ENCODE results near the gene RAI1. TPM values are rescaled to one million over a fixed set of nuclear protein-coding genes. Genes with fewer than 3 reads are reported as not detected.

The RAI1 gene
- total RNA-seq, 1 experiment from 2014 or later: 86.3 TPM

GRCh38 chr17:17679243-17679642 is 2.0 kb upstream of the RAI1 start:
- Histone ChIP-seq H3K36me3 (ENCODE audit: low read depth) (no peaks in the 10 kb centered on the region), H2AFZ (no peak overlapping the region), H3K27me3 (ENCODE audit: insufficient read depth, low read depth) (no peaks in the 10 kb centered on the region), H4K20me1 (ENCODE audit: insufficient read depth) (no peaks in the 10 kb centered on the region), H3K4me3 (no peak overlapping the region), H3K27ac (no peak overlapping the region), H3K4me1 (replicated peaks; ENCODE audit: insufficient read depth) (peaks cover 46% of the 10 kb centered on the region), H3K79me2 (ENCODE audit: low read depth) (peaks cover 27% of the 10 kb centered on the region), H3K9me2 (ENCODE audit: insufficient read depth) (no peaks in the 10 kb centered on the region), H3K4me2 (no peak overlapping the region), H3K9me3 (ENCODE audit: insufficient read depth, low read depth) (no peaks in the 10 kb centered on the region), H3F3A (ENCODE audit: insufficient read depth, low read depth) (peaks cover 40% of the 10 kb centered on the region)
- ChIA-PET CTCF (interaction anchor here (0.6 to 0.9 kb wide), 3 partner anchors 13 to 132 kb away, joined by 3 to 7 read pairs (median 5); no protein-coding TSS in a partner anchor), POLR2A (ENCODE audit: unreplicated experiment) (interaction anchor here (0.6 kb wide), 1 partner anchor 33 kb away, joined by 5 read pairs; no protein-coding TSS in a partner anchor)
- intact Hi-C loops (cut with micrococcal nuclease; ENCODE audit: unreplicated experiment): no loop called here
- no TSS peak for BruUV-seq (replicated peaks)
- DNase-seq: no peak
- no peak for TF ChIP-seq EZH2 (IDR thresholded peaks at IDR 0.05; ENCODE audit: low read depth)
- TF ChIP-seq CTCF (conservative IDR thresholded peaks at IDR 0.05): no peak

GRCh38 chr17:17679748-17680147 is 1.5 kb upstream of the RAI1 start:
- Histone ChIP-seq H3F3A (ENCODE audit: insufficient read depth, low read depth) (peaks cover 41% of the 10 kb centered on the region), H2AFZ (no peak overlapping the region), H4K20me1 (ENCODE audit: insufficient read depth) (no peaks in the 10 kb centered on the region), H3K27me3 (ENCODE audit: insufficient read depth, low read depth) (no peaks in the 10 kb centered on the region), H3K4me2 (no peak overlapping the region), H3K27ac (no peak overlapping the region), H3K4me1 (replicated peaks; ENCODE audit: insufficient read depth) (peaks cover 49% of the 10 kb centered on the region), H3K9me2 (ENCODE audit: insufficient read depth) (no peaks in the 10 kb centered on the region), H3K9me3 (ENCODE audit: insufficient read depth, low read depth) (no peaks in the 10 kb centered on the region), H3K4me3 (no peak overlapping the region), H3K36me3 (ENCODE audit: low read depth) (no peaks in the 10 kb centered on the region), H3K79me2 (ENCODE audit: low read depth) (peaks cover 32% of the 10 kb centered on the region)
- CTCF ChIA-PET: interaction anchor here (0.6 to 1.1 kb wide), 4 partner anchors 13 to 170 kb away, joined by 3 to 5 read pairs (median 3); no protein-coding TSS in a partner anchor
- no peak for TF ChIP-seq EZH2 (IDR thresholded peaks at IDR 0.05; ENCODE audit: low read depth)
- intact Hi-C loops (cut with micrococcal nuclease; ENCODE audit: unreplicated experiment): loop anchor here (2.0 kb wide), 2 partner anchors 133 to 353 kb away; no protein-coding TSS in a partner anchor
- POLR2A ChIA-PET (ENCODE audit: unreplicated experiment): interaction anchor here (0.6 kb wide), 1 partner anchor 15 kb away, joined by 6 read pairs; no protein-coding TSS in a partner anchor
- BruUV-seq (replicated peaks): no TSS peak
- no peak for DNase-seq

- DNase-seq: no peak
- no peaks in the 10 kb centered on the region for H4K20me1 ChIP-seq (ENCODE audit: insufficient read depth)
- no peaks in the 10 kb centered on the region for H3K9me2 ChIP-seq (ENCODE audit: insufficient read depth)
- no peaks in the 10 kb centered on the region for H3K9me3 ChIP-seq (ENCODE audit: insufficient read depth, low read depth)
- intact Hi-C loops (cut with micrococcal nuclease; ENCODE audit: unreplicated experiment): loop anchor here (1.0 to 2.0 kb wide), 5 partner anchors 94 to 352 kb away; no protein-coding TSS in a partner anchor
- peak overlapping the region; percentile 69; the same call in 1 of the 2 replicates for H2AFZ ChIP-seq
- peaks cover 41% of the 10 kb centered on the region for H3F3A ChIP-seq (ENCODE audit: insufficient read depth, low read depth)
- ChIA-PET POLR2A (ENCODE audit: unreplicated experiment) (interaction anchor here (0.6 kb wide), 2 partner anchors 14 to 160 kb away, joined by 6 to 8 read pairs; no protein-coding TSS in a partner anchor), CTCF (interaction anchor here (0.6 to 1.1 kb wide), 2 partner anchors 94 to 109 kb away, joined by 3 to 5 read pairs; no protein-coding TSS in a partner anchor)
- no peak overlapping the region for H3K27ac ChIP-seq
- BruUV-seq (replicated peaks): TSS peak; percentile 8
- H3K79me2 ChIP-seq (ENCODE audit: low read depth): peaks cover 41% of the 10 kb centered on the region
- TF ChIP-seq CTCF (conservative IDR thresholded peaks at IDR 0.05) (peak; percentile 69; the same call in 1 of the 2 replicates), EZH2 (IDR thresholded peaks at IDR 0.05; ENCODE audit: low read depth) (no peak)
- peak overlapping the region; percentile 85 for H3K4me2 ChIP-seq
- no peaks in the 10 kb centered on the region for H3K36me3 ChIP-seq (ENCODE audit: low read depth)
- H3K4me1 ChIP-seq (replicated peaks; ENCODE audit: insufficient read depth): peaks cover 49% of the 10 kb centered on the region
- peak overlapping the region; percentile 73; the same call in 1 of the 2 replicates for H3K4me3 ChIP-seq
- H3K27me3 ChIP-seq (ENCODE audit: insufficient read depth, low read depth): no peaks in the 10 kb centered on the region
These were observed 626 bp upstream of the RAI1 start for GRCh38 chr17:17680477-17681186.

Data from PC-9 (cell line).